ENCODE results near the gene RHBDD1.

GRCh38 chr2:226800941-226801784, 34.7 kb upstream of the RHBDD1 start:
- TF ChIP-seq EZH2 (IDR thresholded peaks at IDR 0.05; ENCODE audit: borderline replicate concordance), result no peak
- no peak for TF ChIP-seq CTCF (IDR thresholded peaks at IDR 0.05; ENCODE audit: poor library complexity)

Data from hepatocyte (in vitro differentiated cells).